GM23248 (cell line): ENCODE measurements around the gene NOL8.

ENCODE experiments used
- EZH2 ChIP-seq: fragments of 200-600 bp; sonication (generic); IDR thresholded peaks from 2 replicates; pipeline ENCODE4 v1.6.1; 2018; ENCODE audit warnings: antibody characterized with exemption, mild to moderate bottlenecking; ENCODE audit not compliant: insufficient read depth, poor library complexity, severe bottlenecking
- EZH2phosphoT487 ChIP-seq: fragments of 200-600 bp; sonication (generic); IDR thresholded peaks from 2 replicates; pipeline ENCODE4 v1.6.1; 2018; ENCODE audit warnings: antibody characterized with exemption, moderate library complexity, mild to moderate bottlenecking, low read depth; ENCODE audit not compliant: insufficient read depth

DNA sequence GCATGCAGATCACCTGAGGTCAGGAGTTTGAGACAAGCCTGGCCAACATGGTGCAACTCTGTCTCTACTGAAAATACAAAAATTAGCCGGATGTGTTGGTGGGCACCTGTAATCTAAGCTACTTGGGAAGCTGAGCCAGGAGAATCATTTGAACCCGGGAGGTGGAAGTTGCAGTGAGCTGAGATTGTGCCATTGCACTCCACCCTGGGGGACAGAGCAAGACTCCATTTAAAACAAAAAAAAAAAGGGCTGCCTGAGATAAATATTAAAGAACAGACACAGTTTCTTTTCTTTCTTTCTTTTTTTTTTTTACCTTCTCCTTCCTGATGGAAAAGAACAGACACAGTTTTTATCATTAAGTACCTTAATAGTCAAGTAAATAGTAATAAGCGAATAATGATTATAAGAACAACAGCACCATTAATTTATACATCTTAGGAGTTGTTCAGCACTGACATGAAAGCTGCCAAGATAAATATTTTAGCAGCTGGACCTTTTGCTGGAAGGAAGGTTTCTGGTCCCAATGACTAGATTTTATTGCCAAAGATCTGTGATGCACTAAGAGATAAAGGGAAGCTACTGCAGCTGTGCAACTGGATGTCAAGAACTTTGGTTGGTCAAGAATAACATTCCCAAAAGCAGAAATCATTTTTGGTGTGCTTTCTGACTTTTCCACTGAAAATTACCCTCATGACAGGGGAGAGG, 7.6 kb upstream of the NOL8 start:
- TF ChIP-seq EZH2phosphoT487 (no peak), EZH2 (no peak)
